HL-60 (cell line): ENCODE results near the gene MAN2A1.

Experiments
- GABPA ChIP-seq: IDR thresholded peaks from 2 replicates; pipeline ENCODE4 v1.6.1; 2012; ENCODE audit warnings: low read depth
- POLR2AphosphoS5 ChIP-seq: IDR thresholded peaks from 2 replicates; pipeline ENCODE4 v1.6.1; 2012; ENCODE audit warnings: low read depth
- SPI1 ChIP-seq: IDR thresholded peaks from 2 replicates; pipeline ENCODE4 v1.6.1; 2012; ENCODE audit warnings: low read depth, mild to moderate bottlenecking, borderline replicate concordance
- TF ChIP-seq, protein P1 (sequence below): IDR thresholded peaks from one replicate; pipeline ENCODE4 v1.5.1; 2011; ENCODE audit warnings: low read length, control low read depth, inconsistent platforms; ENCODE audit not compliant: insufficient read depth
- TF ChIP-seq, protein P2 (sequence below): IDR thresholded peaks from 2 replicates; pipeline ENCODE4 v1.6.1; 2012; ENCODE audit warnings: low read depth; ENCODE audit not compliant: insufficient replicate concordance

DNA sequence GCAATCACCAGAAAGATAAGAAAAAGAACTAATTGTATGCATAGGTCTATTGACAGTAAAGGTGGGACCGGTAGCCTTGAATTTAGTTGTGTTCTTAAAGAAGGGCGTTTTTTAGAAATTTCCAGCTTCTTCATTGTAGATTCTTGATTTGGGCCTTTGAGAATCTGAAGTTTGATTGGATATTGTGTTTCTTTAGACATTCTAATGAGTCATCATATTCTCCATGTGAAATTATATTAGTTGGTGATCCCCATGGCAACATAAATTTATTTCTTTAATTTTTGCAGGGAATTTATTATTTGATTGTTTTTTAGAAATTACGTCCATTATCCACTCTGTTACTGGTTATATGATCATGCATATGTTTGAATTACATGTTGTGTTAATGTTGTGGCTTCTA lies 63.6 kb downstream of the MAN2A1 start:
- TF ChIP-seq, protein P1, sequence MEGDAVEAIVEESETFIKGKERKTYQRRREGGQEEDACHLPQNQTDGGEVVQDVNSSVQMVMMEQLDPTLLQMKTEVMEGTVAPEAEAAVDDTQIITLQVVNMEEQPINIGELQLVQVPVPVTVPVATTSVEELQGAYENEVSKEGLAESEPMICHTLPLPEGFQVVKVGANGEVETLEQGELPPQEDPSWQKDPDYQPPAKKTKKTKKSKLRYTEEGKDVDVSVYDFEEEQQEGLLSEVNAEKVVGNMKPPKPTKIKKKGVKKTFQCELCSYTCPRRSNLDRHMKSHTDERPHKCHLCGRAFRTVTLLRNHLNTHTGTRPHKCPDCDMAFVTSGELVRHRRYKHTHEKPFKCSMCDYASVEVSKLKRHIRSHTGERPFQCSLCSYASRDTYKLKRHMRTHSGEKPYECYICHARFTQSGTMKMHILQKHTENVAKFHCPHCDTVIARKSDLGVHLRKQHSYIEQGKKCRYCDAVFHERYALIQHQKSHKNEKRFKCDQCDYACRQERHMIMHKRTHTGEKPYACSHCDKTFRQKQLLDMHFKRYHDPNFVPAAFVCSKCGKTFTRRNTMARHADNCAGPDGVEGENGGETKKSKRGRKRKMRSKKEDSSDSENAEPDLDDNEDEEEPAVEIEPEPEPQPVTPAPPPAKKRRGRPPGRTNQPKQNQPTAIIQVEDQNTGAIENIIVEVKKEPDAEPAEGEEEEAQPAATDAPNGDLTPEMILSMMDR, result no peak
- TF ChIP-seq GABPA (no peak), POLR2AphosphoS5 (no peak), SPI1 (no peak)
- TF ChIP-seq, protein P2, sequence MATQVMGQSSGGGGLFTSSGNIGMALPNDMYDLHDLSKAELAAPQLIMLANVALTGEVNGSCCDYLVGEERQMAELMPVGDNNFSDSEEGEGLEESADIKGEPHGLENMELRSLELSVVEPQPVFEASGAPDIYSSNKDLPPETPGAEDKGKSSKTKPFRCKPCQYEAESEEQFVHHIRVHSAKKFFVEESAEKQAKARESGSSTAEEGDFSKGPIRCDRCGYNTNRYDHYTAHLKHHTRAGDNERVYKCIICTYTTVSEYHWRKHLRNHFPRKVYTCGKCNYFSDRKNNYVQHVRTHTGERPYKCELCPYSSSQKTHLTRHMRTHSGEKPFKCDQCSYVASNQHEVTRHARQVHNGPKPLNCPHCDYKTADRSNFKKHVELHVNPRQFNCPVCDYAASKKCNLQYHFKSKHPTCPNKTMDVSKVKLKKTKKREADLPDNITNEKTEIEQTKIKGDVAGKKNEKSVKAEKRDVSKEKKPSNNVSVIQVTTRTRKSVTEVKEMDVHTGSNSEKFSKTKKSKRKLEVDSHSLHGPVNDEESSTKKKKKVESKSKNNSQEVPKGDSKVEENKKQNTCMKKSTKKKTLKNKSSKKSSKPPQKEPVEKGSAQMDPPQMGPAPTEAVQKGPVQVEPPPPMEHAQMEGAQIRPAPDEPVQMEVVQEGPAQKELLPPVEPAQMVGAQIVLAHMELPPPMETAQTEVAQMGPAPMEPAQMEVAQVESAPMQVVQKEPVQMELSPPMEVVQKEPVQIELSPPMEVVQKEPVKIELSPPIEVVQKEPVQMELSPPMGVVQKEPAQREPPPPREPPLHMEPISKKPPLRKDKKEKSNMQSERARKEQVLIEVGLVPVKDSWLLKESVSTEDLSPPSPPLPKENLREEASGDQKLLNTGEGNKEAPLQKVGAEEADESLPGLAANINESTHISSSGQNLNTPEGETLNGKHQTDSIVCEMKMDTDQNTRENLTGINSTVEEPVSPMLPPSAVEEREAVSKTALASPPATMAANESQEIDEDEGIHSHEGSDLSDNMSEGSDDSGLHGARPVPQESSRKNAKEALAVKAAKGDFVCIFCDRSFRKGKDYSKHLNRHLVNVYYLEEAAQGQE, result no peak
